SK-N-SH (cell line): Measurements from ENCODE around the gene HOMER3. TPM values are rescaled to one million over a fixed set of nuclear protein-coding genes. Genes with fewer than 3 reads are reported as not detected.

ENCODE experiments used
- CTCF ChIA-PET: fragments of 300-600, 350-600 bp; formaldehyde crosslinking; extraction: SDS; loops from one replicate; lab custom pipeline; 2021; lab: Yijun Ruan, JAX
- POLR2A ChIA-PET: fragments of 350-600 bp; sonication (Branson Sonifier 250); formaldehyde crosslinking; extraction: SDS; loops from one replicate; lab custom pipeline; 2020; ENCODE audit warnings: antibody characterized with exemption, inconsistent platforms; lab: Yijun Ruan, JAX
- DNase-seq: peaks from one replicate; pipeline ENCODE4 v3.0.0; 2012
- H2AFZ ChIP-seq: fragments of 200-600 bp; sonication (generic); 2 replicates; pipeline ENCODE4 v1.8.1; 2016; ENCODE audit warnings: antibody characterized with exemption, mild to moderate bottlenecking, low read depth
- H3F3A ChIP-seq: fragments of 200-600 bp; sonication (generic); replicated peaks from 2 replicates; pipeline ENCODE3; 2016; ENCODE audit warnings: antibody characterized with exemption, mild to moderate bottlenecking; ENCODE audit not compliant: insufficient read depth
- H3K27ac ChIP-seq, 2 experiments: fragments of 200-500 bp in 1 of 2; fragments of 200-600 bp in 1 of 2; sonication (Bioruptor generic) in 1 of 2; sonication (generic), shearing (Covaris generic) in 1 of 2; 2 replicates each; pipeline versions ENCODE4 v1.5.1 to v1.6.1; 2014 to 2016; ENCODE audit warnings: low read depth in 2 of 2, inconsistent platforms in 1 of 2, low read length in 1 of 2, mild to moderate bottlenecking in 1 of 2, mixed read lengths in 1 of 2
- H3K27me3 ChIP-seq: fragments of 200-600 bp; sonication (generic), shearing (Covaris generic); 2 replicates; pipeline ENCODE4 v1.6.1; 2016; ENCODE audit warnings: mixed run types; ENCODE audit not compliant: insufficient read depth
- H3K36me3 ChIP-seq, 2 experiments: fragments of 200-500 bp in 1 of 2; fragments of 200-600 bp in 1 of 2; sonication (Bioruptor generic) in 1 of 2; sonication (generic) in 1 of 2; replicated peaks in 1 of 2; 2 replicates each; pipeline versions ENCODE3 to v1.5.1; 2014 to 2016; ENCODE audit warnings: low read length in 1 of 2, mild to moderate bottlenecking in 1 of 2; ENCODE audit not compliant: insufficient read depth in 2 of 2, control insufficient read depth in 1 of 2
- H3K4me1 ChIP-seq, 2 experiments: fragments of 200-500 bp in 1 of 2; fragments of 200-600 bp in 1 of 2; sonication (Bioruptor generic) in 1 of 2; sonication (generic), shearing (Covaris generic) in 1 of 2; 2 replicates each; pipeline versions ENCODE4 v1.5.1 to v1.6.1; 2014 to 2016; ENCODE audit warnings: low read depth in 1 of 2, low read length in 1 of 2, mixed run types in 1 of 2; ENCODE audit not compliant: insufficient read depth in 2 of 2, control insufficient read depth in 1 of 2
- H3K4me2 ChIP-seq: fragments of 200-600 bp; sonication (generic), shearing (Covaris generic); 2 replicates; pipeline ENCODE4 v1.6.1; 2017; ENCODE audit warnings: mixed run types
- H3K4me3 ChIP-seq, 2 experiments: fragments of 200-500 bp in 1 of 2; fragments of 200-600 bp in 1 of 2; sonication (Bioruptor generic) in 1 of 2; sonication (generic), shearing (Covaris generic) in 1 of 2; 2 replicates each; pipeline versions ENCODE4 v1.5.1 to v1.8.1; 2014 to 2016; ENCODE audit warnings: low read depth in 2 of 2, inconsistent platforms in 1 of 2, low read length in 1 of 2, mild to moderate bottlenecking in 1 of 2, mixed read lengths in 1 of 2, moderate library complexity in 1 of 2
- H3K79me2 ChIP-seq: fragments of 200-600 bp; sonication (generic); 2 replicates; pipeline ENCODE4 v1.8.1; 2017; ENCODE audit warnings: mild to moderate bottlenecking; ENCODE audit not compliant: insufficient read depth
- H3K9ac ChIP-seq: fragments of 200-600 bp; sonication (generic); 2 replicates; pipeline ENCODE4 v1.6.1; 2017; ENCODE audit warnings: mixed run types
- H3K9me2 ChIP-seq: fragments of 200-600 bp; sonication (generic); 2 replicates; pipeline ENCODE4 v1.6.1; 2017; ENCODE audit warnings: mixed run types
- H3K9me3 ChIP-seq: fragments of 200-600 bp; sonication (generic); 2 replicates; pipeline ENCODE4 v1.6.1; 2017; ENCODE audit warnings: mixed run types, mild to moderate bottlenecking, moderate library complexity
- H4K20me1 ChIP-seq: fragments of 200-600 bp; sonication (generic); 2 replicates; pipeline ENCODE4 v1.6.1; 2017; ENCODE audit warnings: mild to moderate bottlenecking, mixed run types; ENCODE audit not compliant: insufficient read depth
- CHD2 ChIP-seq: fragments of 150-350 bp; IDR thresholded peaks from 2 replicates; pipeline ENCODE4 v1.6.1; 2018; ENCODE audit warnings: low read length; ENCODE audit not compliant: partially characterized antibody
- EP300 ChIP-seq, 2 experiments: IDR thresholded peaks; 2 replicates each; pipeline versions ENCODE4 v1.4.0 to v1.6.1; 2012; ENCODE audit warnings: borderline replicate concordance in 1 of 2, low read depth in 1 of 2, low read length in 1 of 2
- EZH2phosphoT487 ChIP-seq: fragments of 200-600 bp; sonication (generic); IDR thresholded peaks from 2 replicates; pipeline ENCODE4 v1.6.1; 2017; ENCODE audit warnings: low read depth, mixed run types, mild to moderate bottlenecking, antibody characterized with exemption, moderate library complexity, borderline replicate concordance
- FOXM1 ChIP-seq: IDR thresholded peaks from 2 replicates; pipeline ENCODE4 v1.4.0; 2012; ENCODE audit warnings: low read depth, mild to moderate bottlenecking
- GABPA ChIP-seq: IDR thresholded peaks from 2 replicates; pipeline ENCODE4 v1.4.0; 2012; ENCODE audit warnings: low read depth, mild to moderate bottlenecking
- JUND ChIP-seq: IDR thresholded peaks from 2 replicates; pipeline ENCODE4 v1.4.0; 2012
- NFIC ChIP-seq: IDR thresholded peaks from 2 replicates; pipeline ENCODE4 v1.4.0; 2012; ENCODE audit warnings: borderline replicate concordance
- POLR2AphosphoS5 ChIP-seq: IDR thresholded peaks from 2 replicates; pipeline ENCODE4 v1.6.1; 2012; ENCODE audit warnings: low read depth, low read length
- RFX5 ChIP-seq: IDR thresholded peaks from 2 replicates; pipeline ENCODE4 v1.6.1; 2012; ENCODE audit warnings: mild to moderate bottlenecking, improper control_type of control experiment, low read length
- SIN3A ChIP-seq: IDR thresholded peaks from 2 replicates; pipeline ENCODE4 v1.6.1; 2012; ENCODE audit warnings: low read depth, mild to moderate bottlenecking, low read length, moderate library complexity, borderline replicate concordance
- SMC3 ChIP-seq: IDR thresholded peaks from 2 replicates; pipeline ENCODE4 v1.6.1; 2012; ENCODE audit warnings: low read depth, low read length, improper control_type of control experiment
- TAF1 ChIP-seq: IDR thresholded peaks from 2 replicates; pipeline ENCODE4 v1.6.1; 2012; ENCODE audit warnings: low read depth, mild to moderate bottlenecking, low read length, moderate library complexity, borderline replicate concordance
- YY1 ChIP-seq: IDR thresholded peaks from 2 replicates; pipeline ENCODE4 v1.4.0; 2012; ENCODE audit warnings: low read depth, mild to moderate bottlenecking
- WGBS: methylation state at CpG from one replicate; pipeline ENCODE4 v1.1.6; 2017; ENCODE audit warnings: low lambda C conversion rate; 5-methylcytosine and 5-hydroxymethylcytosine counted together
- polyA plus RNA-seq, 3 experiments: library from polyadenylated mRNA; depleted of rRNA; stranded (reverse); fragments of >200 nt; gene quantifications; 2 replicates each; pipeline ENCODE4 v1.2.3, GENCODE V29; 2012
- TF ChIP-seq, protein P1 (sequence below): IDR thresholded peaks from 2 replicates; pipeline ENCODE4; 2012
- TF ChIP-seq, protein P2 (sequence below): fragments of 150-350 bp; IDR thresholded peaks from 2 replicates; pipeline ENCODE4 v1.6.1; 2016; ENCODE audit warnings: mild to moderate bottlenecking, low read depth, low read length
- TF ChIP-seq, protein P3 (sequence below): fragments of 150-350 bp; IDR thresholded peaks from 2 replicates; pipeline ENCODE4 v1.6.1; 2017; ENCODE audit warnings: antibody characterized with exemption, low read length, low read depth, borderline replicate concordance
- TF ChIP-seq, protein P4 (sequence below): IDR thresholded peaks from 2 replicates; pipeline ENCODE4 v1.4.0; 2012; ENCODE audit warnings: low read depth, borderline replicate concordance

Gene HOMER3
- polyA plus RNA-seq, 1 of the 3 experiments (the other 2 are of a cell fraction): 83.0 TPM

- no peak for TF ChIP-seq RFX5
Observed at GRCh38 chr19:18967358-18968146, 26.5 kb upstream of the HOMER3 start (continued).

DNA sequence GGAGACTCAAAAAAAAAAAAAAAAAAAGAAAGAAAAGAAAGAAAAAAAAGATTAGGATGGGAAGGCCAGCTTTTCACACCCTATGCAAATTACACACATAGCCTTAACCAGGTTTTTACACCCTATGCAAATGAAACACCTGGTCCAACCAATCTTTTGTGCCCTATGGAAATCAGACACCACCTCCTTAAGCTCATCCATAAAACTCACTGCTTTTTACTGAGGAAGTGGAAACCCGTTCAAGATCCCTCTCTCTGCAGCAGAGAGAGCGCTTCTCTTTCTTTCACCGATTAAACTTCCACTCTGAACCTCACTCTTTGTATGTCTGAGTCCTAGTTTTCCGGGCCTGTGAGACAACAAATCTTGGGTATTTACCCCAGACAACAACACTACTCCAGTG is 25.3 kb upstream of the HOMER3 start:
- ChIA-PET POLR2A (no interaction called here), CTCF (interaction anchor here (0.7 to 2.3 kb wide), 2 partner anchors 17 to 20 kb away, joined by 3 to 6 read pairs; no protein-coding TSS in a partner anchor)
- H3K36me3 ChIP-seq: no peaks in the 10 kb centered on the region
- no peak overlapping the region for H2AFZ ChIP-seq
- H3K4me3 ChIP-seq: no peak overlapping the region
- H3K27me3 ChIP-seq: no peaks in the 10 kb centered on the region
- TF ChIP-seq TAF1 (no peak), JUND (no peak), SMC3 (no peak), EZH2phosphoT487 (no peak), POLR2AphosphoS5 (no peak)
- TF ChIP-seq, protein P1, sequence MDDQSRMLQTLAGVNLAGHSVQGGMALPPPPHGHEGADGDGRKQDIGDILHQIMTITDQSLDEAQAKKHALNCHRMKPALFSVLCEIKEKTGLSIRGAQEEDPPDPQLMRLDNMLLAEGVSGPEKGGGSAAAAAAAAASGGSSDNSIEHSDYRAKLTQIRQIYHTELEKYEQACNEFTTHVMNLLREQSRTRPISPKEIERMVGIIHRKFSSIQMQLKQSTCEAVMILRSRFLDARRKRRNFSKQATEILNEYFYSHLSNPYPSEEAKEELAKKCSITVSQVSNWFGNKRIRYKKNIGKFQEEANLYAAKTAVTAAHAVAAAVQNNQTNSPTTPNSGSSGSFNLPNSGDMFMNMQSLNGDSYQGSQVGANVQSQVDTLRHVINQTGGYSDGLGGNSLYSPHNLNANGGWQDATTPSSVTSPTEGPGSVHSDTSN: no peak
- H3F3A ChIP-seq: peaks cover 22% of the 10 kb centered on the region
- no peak overlapping the region for H3K9ac ChIP-seq
- H3K4me1 ChIP-seq: peaks cover 0 to 10% of the 10 kb centered on the region in 2 experiments; a peak in 2 of 4 replicates
- no peaks in the 10 kb centered on the region for H4K20me1 ChIP-seq
- no peak for DNase-seq
- H3K9me2 ChIP-seq: no peaks in the 10 kb centered on the region
- 78% methylated on average over 4 of the region's 4 CpGs for WGBS
- H3K27ac ChIP-seq: no peak overlapping the region
- H3K4me2 ChIP-seq: no peak overlapping the region
- H3K9me3 ChIP-seq: no peaks in the 10 kb centered on the region
- no peaks in the 10 kb centered on the region for H3K79me2 ChIP-seq

DNA sequence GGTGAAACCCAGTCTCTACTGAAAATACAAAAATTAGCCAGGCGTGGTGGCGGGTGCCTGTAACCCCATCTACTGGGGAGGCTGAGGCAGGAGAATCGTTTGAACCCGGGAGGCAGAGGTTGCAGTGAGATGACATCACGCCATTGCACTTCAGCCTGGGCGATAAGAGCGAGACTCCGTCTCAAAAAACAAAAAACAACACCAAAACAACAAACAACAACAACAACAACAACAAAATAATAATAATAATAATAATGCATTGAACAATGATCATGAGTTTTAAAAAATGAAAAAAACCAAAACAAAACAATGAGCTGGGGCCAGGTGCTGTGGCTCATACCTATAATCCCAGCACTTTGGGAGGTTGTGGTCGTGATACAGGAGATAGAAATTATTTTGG is 23.1 kb upstream of the HOMER3 start:
- Histone ChIP-seq H3K4me1 (no peaks in the 10 kb centered on the region), H3K79me2 (no peaks in the 10 kb centered on the region)
- POLR2A ChIA-PET: no interaction called here
- no peak for TF ChIP-seq EZH2phosphoT487
- TF ChIP-seq FOXM1: no peak
- no peak for TF ChIP-seq SIN3A
- TF ChIP-seq, protein P2, sequence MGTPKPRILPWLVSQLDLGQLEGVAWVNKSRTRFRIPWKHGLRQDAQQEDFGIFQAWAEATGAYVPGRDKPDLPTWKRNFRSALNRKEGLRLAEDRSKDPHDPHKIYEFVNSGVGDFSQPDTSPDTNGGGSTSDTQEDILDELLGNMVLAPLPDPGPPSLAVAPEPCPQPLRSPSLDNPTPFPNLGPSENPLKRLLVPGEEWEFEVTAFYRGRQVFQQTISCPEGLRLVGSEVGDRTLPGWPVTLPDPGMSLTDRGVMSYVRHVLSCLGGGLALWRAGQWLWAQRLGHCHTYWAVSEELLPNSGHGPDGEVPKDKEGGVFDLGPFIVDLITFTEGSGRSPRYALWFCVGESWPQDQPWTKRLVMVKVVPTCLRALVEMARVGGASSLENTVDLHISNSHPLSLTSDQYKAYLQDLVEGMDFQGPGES: no peak
- TF ChIP-seq EP300 (IDR thresholded peaks at IDR 0.05; ENCODE audit: borderline replicate concordance in 1 of 2, low read depth in 1 of 2, low read length in 1 of 2): no peak
- TF ChIP-seq NFIC: no peak
- TF ChIP-seq, protein P1: no peak
- TF ChIP-seq JUND: no peak
- no peak for TF ChIP-seq TAF1
- TF ChIP-seq, protein P3, sequence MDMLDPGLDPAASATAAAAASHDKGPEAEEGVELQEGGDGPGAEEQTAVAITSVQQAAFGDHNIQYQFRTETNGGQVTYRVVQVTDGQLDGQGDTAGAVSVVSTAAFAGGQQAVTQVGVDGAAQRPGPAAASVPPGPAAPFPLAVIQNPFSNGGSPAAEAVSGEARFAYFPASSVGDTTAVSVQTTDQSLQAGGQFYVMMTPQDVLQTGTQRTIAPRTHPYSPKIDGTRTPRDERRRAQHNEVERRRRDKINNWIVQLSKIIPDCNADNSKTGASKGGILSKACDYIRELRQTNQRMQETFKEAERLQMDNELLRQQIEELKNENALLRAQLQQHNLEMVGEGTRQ: no peak
- TF ChIP-seq CHD2: no peak
- TF ChIP-seq SMC3: no peak
- TF ChIP-seq, protein P4, sequence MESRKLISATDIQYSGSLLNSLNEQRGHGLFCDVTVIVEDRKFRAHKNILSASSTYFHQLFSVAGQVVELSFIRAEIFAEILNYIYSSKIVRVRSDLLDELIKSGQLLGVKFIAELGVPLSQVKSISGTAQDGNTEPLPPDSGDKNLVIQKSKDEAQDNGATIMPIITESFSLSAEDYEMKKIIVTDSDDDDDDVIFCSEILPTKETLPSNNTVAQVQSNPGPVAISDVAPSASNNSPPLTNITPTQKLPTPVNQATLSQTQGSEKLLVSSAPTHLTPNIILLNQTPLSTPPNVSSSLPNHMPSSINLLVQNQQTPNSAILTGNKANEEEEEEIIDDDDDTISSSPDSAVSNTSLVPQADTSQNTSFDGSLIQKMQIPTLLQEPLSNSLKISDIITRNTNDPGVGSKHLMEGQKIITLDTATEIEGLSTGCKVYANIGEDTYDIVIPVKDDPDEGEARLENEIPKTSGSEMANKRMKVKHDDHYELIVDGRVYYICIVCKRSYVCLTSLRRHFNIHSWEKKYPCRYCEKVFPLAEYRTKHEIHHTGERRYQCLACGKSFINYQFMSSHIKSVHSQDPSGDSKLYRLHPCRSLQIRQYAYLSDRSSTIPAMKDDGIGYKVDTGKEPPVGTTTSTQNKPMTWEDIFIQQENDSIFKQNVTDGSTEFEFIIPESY: no peak
- no peak for TF ChIP-seq GABPA
- TF ChIP-seq YY1: no peak
- TF ChIP-seq, all 33 proteins: peak for 0
- 86% methylated on average over 9 of the region's 9 CpGs for WGBS
- Histone ChIP-seq H2AFZ (no peak overlapping the region), H3K9me3 (no peaks in the 10 kb centered on the region), H4K20me1 (no peaks in the 10 kb centered on the region), H3K9ac (no peak overlapping the region), H3F3A (peaks cover 5% of the 10 kb centered on the region), H3K27me3 (no peaks in the 10 kb centered on the region), H3K9me2 (no peaks in the 10 kb centered on the region), H3K36me3 (no peaks in the 10 kb centered on the region), H3K27ac (no peak overlapping the region), H3K4me2 (no peak overlapping the region), H3K4me3 (no peak overlapping the region)
- CTCF ChIA-PET: interaction anchor here (1.2 kb wide), 1 partner anchor 514 kb away, joined by 3 read pairs; no protein-coding TSS in a partner anchor
- DNase-seq: no peak
